GM18873 (cell line): ENCODE results near the gene VEZT.
"Not testable (repeated sequence)": the region's sequence is repeated elsewhere in the genome, so short reads cannot be mapped to it uniquely, and the experiment has no call there.

Experiments used
- ATAC-seq: cut with Tn5 transposase; IDR thresholded peaks from one replicate; pipeline ENCODE4 v1.9.1; 2021; ENCODE audit warnings: mild to moderate bottlenecking, moderate library complexity, moderate number of reproducible peaks; ENCODE audit not compliant: unreplicated experiment, low FRiP score

VEZT gene

DNA sequence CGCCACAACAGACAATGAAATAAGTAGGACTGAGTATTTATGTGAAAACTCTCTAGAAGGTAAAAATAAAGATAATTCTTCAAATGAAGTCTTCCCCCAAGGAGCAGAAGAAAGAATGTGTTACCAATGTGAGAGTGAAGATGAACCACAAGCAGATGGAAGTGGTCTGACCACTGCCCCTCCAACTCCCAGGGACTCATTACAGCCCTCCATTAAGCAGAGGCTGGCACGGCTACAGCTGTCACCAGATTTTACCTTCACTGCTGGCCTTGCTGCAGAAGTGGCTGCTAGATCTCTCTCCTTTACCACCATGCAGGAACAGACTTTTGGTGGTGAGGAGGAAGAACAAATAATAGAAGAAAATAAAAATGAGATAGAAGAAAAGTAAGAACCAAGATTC lies 82.7 kb downstream of the VEZT start:
- no peak for ATAC-seq

GRCh38 chr12:95303476-95303875 lies 85.9 kb downstream of the VEZT start:
- ATAC-seq: no peak

GRCh38 chr12:95304673-95305198 lies 87.1 kb downstream of the VEZT start:
- ATAC-seq: no peak

GRCh38 chr12:95312656-95313055 lies 95.0 kb downstream of the VEZT start:
- no peak for ATAC-seq

DNA sequence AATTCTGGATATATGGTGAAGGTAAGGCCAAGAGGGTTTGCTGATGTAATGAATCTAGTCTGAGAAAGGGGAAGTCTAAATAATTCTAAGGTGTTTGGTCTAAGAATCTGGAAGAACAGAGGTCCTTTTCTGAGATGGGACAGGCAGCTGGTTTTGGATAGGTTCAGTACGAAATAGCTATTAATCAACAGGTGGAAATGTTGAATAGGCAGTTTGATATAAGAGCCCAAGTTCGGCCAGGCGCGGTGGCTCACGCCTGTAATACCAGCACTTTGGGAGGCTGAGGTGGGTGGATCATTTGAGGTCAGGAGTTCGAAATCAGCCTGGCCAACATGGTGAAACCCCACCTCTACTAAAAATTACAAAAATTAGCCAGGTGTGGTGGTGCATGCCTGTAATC lies 97.1 kb downstream of the VEZT start:
- not testable (repeated sequence) for ATAC-seq

- ATAC-seq: no peak
Observed at GRCh38 chr12:95316798-95317197, 99.2 kb downstream of the VEZT start.

- ATAC-seq: no peak
Observed at GRCh38 chr12:95318071-95318545, 100.5 kb downstream of the VEZT start.

DNA sequence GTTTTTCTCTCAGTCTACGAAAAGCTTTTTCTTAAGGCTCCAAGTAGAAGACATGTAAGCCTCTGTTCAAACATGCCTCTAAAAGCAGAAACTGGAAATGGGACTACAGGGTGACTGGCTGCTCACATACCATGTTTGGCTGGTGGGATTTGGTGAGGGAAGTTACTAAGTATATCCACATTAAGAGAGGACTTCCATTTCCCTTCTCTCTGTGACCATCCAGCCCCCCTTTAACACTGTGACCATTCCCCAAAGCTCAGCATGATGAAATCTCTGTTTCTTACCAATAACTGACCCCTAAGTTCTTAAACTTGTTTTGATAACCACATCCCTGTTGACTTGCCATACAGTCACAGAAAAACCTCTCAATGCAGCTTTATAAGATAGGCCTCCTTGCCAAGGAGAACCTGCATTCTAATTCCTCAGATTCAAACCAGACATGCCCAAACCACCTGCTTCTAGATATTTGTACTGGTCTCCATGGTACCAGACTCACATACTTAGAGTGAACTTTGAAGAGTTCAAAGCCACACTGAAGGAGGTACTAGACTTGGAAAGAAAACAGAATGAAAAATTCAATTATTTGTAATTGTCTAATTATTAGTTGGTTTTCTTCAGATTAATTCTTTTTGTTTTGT lies 102.2 kb downstream of the VEZT start:
- no peak for ATAC-seq

- ATAC-seq: no peak
Observed at GRCh38 chr12:95321516-95322246, 104.1 kb downstream of the VEZT start.

- no peak for ATAC-seq
Observed at GRCh38 chr12:95322326-95322725, 104.7 kb downstream of the VEZT start.

GRCh38 chr12:95323212-95323611 lies 105.6 kb downstream of the VEZT start:
- no peak for ATAC-seq

DNA sequence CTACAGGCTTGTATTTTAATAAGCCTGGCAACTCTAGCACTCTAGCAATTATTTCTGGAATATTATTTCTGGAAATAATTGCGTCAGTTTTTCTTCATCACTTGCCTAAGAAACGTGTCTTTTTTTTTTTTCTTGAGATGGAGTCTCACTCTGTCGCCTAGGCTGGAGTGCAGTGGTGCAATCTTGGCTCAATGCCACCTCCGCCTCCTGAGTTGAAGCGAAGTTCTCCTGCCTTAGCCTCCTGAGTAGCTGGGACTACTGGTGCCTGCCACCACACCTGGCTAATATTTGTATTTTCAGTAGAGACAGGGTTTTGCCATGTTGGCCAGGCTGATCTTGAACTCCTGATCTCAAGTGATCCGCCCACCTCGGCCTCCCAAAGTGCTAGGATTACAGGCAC lies 106.6 kb downstream of the VEZT start:
- not testable (repeated sequence) for ATAC-seq

- ATAC-seq: no peak
Observed at GRCh38 chr12:95325501-95325900, 107.9 kb downstream of the VEZT start.

DNA sequence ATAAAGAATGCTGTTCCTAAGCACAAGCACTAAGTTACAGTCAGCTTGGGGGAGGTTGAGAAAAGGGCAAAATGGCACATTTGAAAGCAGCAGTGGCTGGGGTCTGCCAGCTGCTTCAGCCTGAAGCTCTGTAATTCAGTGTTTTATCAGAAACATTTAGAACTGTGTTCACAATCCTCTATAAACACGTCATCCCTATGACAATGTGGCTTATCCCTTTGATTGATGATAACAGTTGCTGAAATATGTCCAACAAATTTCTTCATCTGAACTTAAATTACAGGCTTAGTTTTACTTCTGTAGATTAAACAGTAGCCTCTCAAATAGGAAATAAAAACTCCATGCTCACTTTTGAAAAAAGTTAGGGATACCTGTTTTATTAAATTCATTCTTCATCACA lies 108.8 kb downstream of the VEZT start:
- no peak for ATAC-seq

DNA sequence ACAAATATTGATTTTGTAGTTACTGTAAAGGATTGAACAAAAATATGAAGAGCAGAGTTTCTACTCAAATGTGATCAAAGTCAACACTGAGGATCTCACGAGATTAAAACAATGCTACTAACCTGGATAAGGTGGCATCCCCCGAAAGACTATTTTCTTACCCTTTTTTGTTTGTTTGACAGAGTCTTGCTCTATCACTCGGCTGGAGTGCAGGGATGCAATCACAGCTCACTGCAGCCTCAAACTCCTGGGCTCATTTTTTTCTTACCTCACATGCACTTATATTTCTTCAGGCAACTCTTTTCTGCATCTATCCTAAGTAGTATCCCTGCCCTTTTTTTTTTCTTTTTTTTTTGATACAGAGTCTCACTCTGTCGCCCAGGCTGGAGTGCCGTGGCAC lies 109.2 kb downstream of the VEZT start:
- no peak for ATAC-seq

DNA sequence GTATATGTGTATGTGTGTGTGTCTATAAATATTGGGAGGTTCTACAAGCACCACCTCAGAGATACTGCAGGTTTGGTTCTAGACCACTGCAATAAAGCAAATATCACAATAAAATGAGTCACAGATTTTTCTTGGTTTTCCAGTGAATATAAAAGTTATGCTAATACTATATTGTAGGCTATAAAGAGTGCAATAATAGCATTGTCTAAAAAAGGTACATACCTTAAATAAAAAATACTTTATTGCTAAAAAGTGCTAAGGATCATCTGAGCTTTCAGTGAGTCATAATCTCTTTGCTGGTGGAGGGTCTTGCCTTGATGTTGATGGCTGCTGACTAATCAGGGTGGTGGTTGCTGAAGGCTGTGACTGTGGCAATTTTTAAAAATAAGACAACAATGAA lies 111.1 kb downstream of the VEZT start:
- ATAC-seq: no peak

GRCh38 chr12:95335948-95336347 lies 118.3 kb downstream of the VEZT start:
- ATAC-seq: no peak

DNA sequence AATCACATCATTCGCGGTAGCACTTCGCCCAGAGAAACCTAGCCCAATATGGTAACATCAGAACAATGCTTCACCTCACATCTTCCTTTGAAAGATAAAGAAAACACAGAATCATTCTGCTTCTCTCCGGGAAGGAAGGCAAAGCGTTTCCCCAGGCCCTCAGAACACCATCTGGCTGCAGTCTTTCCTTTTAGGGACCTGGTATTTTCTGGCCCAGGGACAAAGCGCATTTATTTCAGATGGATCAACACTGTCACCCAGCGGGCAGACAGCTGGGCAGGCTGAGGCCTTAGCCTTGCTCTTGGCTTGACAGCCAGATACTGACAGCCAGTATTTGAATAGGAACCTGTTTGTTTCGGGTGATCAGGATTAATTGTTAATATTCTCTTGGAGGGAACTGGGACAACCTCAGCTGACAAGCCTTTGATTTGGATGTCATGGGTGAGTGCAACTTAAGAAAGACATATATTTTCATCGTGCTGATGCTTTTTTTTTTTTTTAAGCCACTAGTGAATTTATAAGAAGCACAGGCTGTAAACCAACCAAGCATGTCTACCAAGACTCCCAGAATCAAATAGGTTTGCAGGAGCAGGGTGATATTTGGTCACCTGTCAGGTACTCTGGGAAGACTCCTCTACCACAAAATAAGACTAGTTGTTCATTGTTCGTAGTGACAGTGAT lies 118.9 kb downstream of the VEZT start:
- no peak for ATAC-seq

DNA sequence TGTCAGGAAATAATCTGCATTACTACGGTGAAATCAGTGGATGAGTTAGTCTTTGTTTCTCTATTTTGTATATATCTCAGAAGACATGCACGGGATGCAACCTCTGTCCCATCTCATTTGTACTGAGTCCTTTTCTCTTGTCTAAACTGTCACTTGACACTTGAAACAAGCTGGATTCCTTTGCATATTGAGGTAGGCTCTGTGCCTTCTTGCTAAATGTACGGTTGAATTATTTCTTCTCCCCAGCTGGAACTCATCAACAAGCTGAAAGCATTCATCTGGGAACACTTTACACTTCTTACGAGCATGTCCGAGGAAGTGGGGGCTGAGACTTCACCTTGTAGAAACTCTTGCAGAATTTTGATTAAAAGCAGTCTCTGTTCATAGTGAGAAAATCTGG lies 119.5 kb downstream of the VEZT start:
- ATAC-seq: no peak

GRCh38 chr12:95339086-95339788 lies 121.6 kb downstream of the VEZT start:
- ATAC-seq: no peak

GRCh38 chr12:95342008-95342407 lies 124.4 kb downstream of the VEZT start:
- ATAC-seq: no peak
